ENCODE data around the gene IL10. TPM values are rescaled to one million over a fixed set of nuclear protein-coding genes. Genes with fewer than 3 reads are reported as not detected.

Gene IL10
- total RNA-seq, 1 donor from 2014 or later, result not detected

- Histone ChIP-seq H3K9me3 (ENCODE audit: low read depth) (no peaks in the 10 kb centered on the region), H3K4me2 (no peak overlapping the region), H3K27me3 (no peaks in the 10 kb centered on the region), H3K27ac (no peak overlapping the region), H3K79me2 (ENCODE audit: low read depth) (no peaks in the 10 kb centered on the region), H3F3A (ENCODE audit: low read depth) (no peaks in the 10 kb centered on the region), H3K4me1 (peaks cover under 1% of the 10 kb centered on the region), H3K9ac (no peak overlapping the region), H2AFZ (replicated peaks) (no peak overlapping the region), H3K36me3 (no peaks in the 10 kb centered on the region), H4K20me1 (ENCODE audit: low read depth) (no peaks in the 10 kb centered on the region), H3K4me3 (no peak overlapping the region)
- no peak overlapping the region for H3K27ac Mint-ChIP-seq
- no peaks in the 10 kb centered on the region for H3K9me3 Mint-ChIP-seq
- peaks cover 2% of the 10 kb centered on the region for H3K4me1 Mint-ChIP-seq
- DNase-seq (ENCODE audit: low spot score), result no peak
- peaks cover 2% of the 10 kb centered on the region for H3K27me3 Mint-ChIP-seq (ENCODE audit: insufficient read depth, low read depth)
- no peak for TF ChIP-seq EZH2phosphoT487 (IDR thresholded peaks at IDR 0.05)
- H3K4me3 Mint-ChIP-seq, result no peak overlapping the region
- H3K36me3 Mint-ChIP-seq, result no peaks in the 10 kb centered on the region
These were observed 27.6 kb downstream of the IL10 start for GRCh38 chr1:206744683-206745082.

- no peak for DNase-seq (ENCODE audit: low spot score)
- no peak overlapping the region for H3K4me2 ChIP-seq
- TF ChIP-seq CTCF (IDR thresholded peaks at IDR 0.05) (no peak), EZH2 (IDR thresholded peaks at IDR 0.05) (no peak), EZH2phosphoT487 (IDR thresholded peaks at IDR 0.05) (no peak)
- Mint-ChIP-seq H3K4me1 (peaks cover 17% of the 10 kb centered on the region), H3K36me3 (no peaks in the 10 kb centered on the region), H3K27ac (no peak overlapping the region), H3K27me3 (ENCODE audit: insufficient read depth, low read depth) (peaks cover 6% of the 10 kb centered on the region), H3K9me3 (no peaks in the 10 kb centered on the region), H3K4me3 (no peak overlapping the region)
- H3K4me1 ChIP-seq, result peaks cover 15% of the 10 kb centered on the region
- no peaks in the 10 kb centered on the region for H3K36me3 ChIP-seq
- H3K4me3 ChIP-seq, result no peak overlapping the region
- no peaks in the 10 kb centered on the region for H3K27me3 ChIP-seq
- no peak overlapping the region for H3K27ac ChIP-seq
- no peak overlapping the region for H2AFZ ChIP-seq (replicated peaks)
- H4K20me1 ChIP-seq (ENCODE audit: low read depth), result no peaks in the 10 kb centered on the region
- no peaks in the 10 kb centered on the region for H3K9me3 ChIP-seq (ENCODE audit: low read depth)
- no peaks in the 10 kb centered on the region for H3F3A ChIP-seq (ENCODE audit: low read depth)
- no peaks in the 10 kb centered on the region for H3K79me2 ChIP-seq (ENCODE audit: low read depth)
- H3K9ac ChIP-seq, result no peak overlapping the region
These were observed 29.4 kb downstream of the IL10 start for GRCh38 chr1:206742719-206743383.

GRCh38 chr1:206741142-206741701 is 31.1 kb downstream of the IL10 start:
- Mint-ChIP-seq H3K9me3 (no peaks in the 10 kb centered on the region), H3K27me3 (ENCODE audit: insufficient read depth, low read depth) (peaks cover 6% of the 10 kb centered on the region), H3K27ac (no peak overlapping the region), H3K4me3 (no peak overlapping the region), H3K36me3 (no peaks in the 10 kb centered on the region), H3K4me1 (peaks cover 22% of the 10 kb centered on the region)
- Histone ChIP-seq H3K36me3 (no peaks in the 10 kb centered on the region), H3K4me2 (no peak overlapping the region), H4K20me1 (ENCODE audit: low read depth) (no peaks in the 10 kb centered on the region), H3K27ac (no peak overlapping the region), H2AFZ (replicated peaks) (no peak overlapping the region), H3K27me3 (no peaks in the 10 kb centered on the region), H3F3A (ENCODE audit: low read depth) (no peaks in the 10 kb centered on the region), H3K9me3 (ENCODE audit: low read depth) (no peaks in the 10 kb centered on the region), H3K79me2 (ENCODE audit: low read depth) (no peaks in the 10 kb centered on the region), H3K4me3 (no peak overlapping the region), H3K4me1 (peaks cover 15% of the 10 kb centered on the region), H3K9ac (no peak overlapping the region)
- TF ChIP-seq EZH2phosphoT487 (IDR thresholded peaks at IDR 0.05) (no peak), EZH2 (IDR thresholded peaks at IDR 0.05) (no peak), CTCF (IDR thresholded peaks at IDR 0.05) (no peak)
- DNase-seq (ENCODE audit: low spot score), result no peak

GRCh38 chr1:206739411-206740076 is 32.8 kb downstream of the IL10 start:
- no peaks in the 10 kb centered on the region for H3K9me3 Mint-ChIP-seq
- H3K4me3 ChIP-seq, result no peak overlapping the region
- no peaks in the 10 kb centered on the region for H3K27me3 ChIP-seq
- peaks cover 15% of the 10 kb centered on the region for H3K4me1 ChIP-seq
- no peaks in the 10 kb centered on the region for H3K79me2 ChIP-seq (ENCODE audit: low read depth)
- no peak overlapping the region for H3K27ac Mint-ChIP-seq
- H4K20me1 ChIP-seq (ENCODE audit: low read depth), result no peaks in the 10 kb centered on the region
- no peak overlapping the region for H3K9ac ChIP-seq
- no peak overlapping the region for H3K27ac ChIP-seq
- peaks cover 6% of the 10 kb centered on the region for H3K27me3 Mint-ChIP-seq (ENCODE audit: insufficient read depth, low read depth)
- TF ChIP-seq CTCF (IDR thresholded peaks at IDR 0.05), result no peak
- no peak for TF ChIP-seq EZH2 (IDR thresholded peaks at IDR 0.05)
- TF ChIP-seq EZH2phosphoT487 (IDR thresholded peaks at IDR 0.05), result no peak
- no peaks in the 10 kb centered on the region for H3K9me3 ChIP-seq (ENCODE audit: low read depth)
- no peaks in the 10 kb centered on the region for H3K36me3 Mint-ChIP-seq
- no peak overlapping the region for H3K4me3 Mint-ChIP-seq
- H3F3A ChIP-seq (ENCODE audit: low read depth), result no peaks in the 10 kb centered on the region
- no peak for DNase-seq (ENCODE audit: low spot score)
- H3K4me2 ChIP-seq, result no peak overlapping the region
- peaks cover 22% of the 10 kb centered on the region for H3K4me1 Mint-ChIP-seq
- H3K36me3 ChIP-seq, result no peaks in the 10 kb centered on the region
- no peak overlapping the region for H2AFZ ChIP-seq (replicated peaks)

All from neural progenitor cell (in vitro differentiated cells).